HepG2 (cell line): ENCODE measurements around the gene COQ7. TPM values are rescaled to one million over a fixed set of nuclear protein-coding genes. Genes with fewer than 3 reads are reported as not detected.

Experiments
- CCAR2 ChIP-seq: fragments of 200-400 bp; formaldehyde crosslinking; optimal IDR thresholded peaks from 2 replicates; pipeline ENCODE3; 2018; ENCODE audit warnings: low read depth, mild to moderate bottlenecking, low read length, moderate library complexity
- CENPX ChIP-seq: sonication (generic); formaldehyde crosslinking; IDR thresholded peaks from 2 replicates; pipeline ENCODE4 v1.9.0; 2021; ENCODE audit warnings: mild to moderate bottlenecking, missing genetic modification reagents, moderate library complexity
- DBP ChIP-seq: sonication (generic); formaldehyde crosslinking; IDR thresholded peaks from 2 replicates; pipeline ENCODE4 v1.4.0; 2020; ENCODE audit warnings: missing genetic modification reagents; ENCODE audit errors: not compliant biosample characterization
- FIP1L1 ChIP-seq: fragments of 200-400 bp; formaldehyde crosslinking; IDR thresholded peaks from 2 replicates; pipeline ENCODE4 v1.6.1; 2018; ENCODE audit warnings: low read depth, mild to moderate bottlenecking, low read length, moderate library complexity, borderline replicate concordance; ENCODE audit not compliant: insufficient read depth
- HNF1B ChIP-seq: sonication (generic); formaldehyde crosslinking; IDR thresholded peaks from 2 replicates; pipeline ENCODE4 v1.5.1; 2020; ENCODE audit warnings: mild to moderate bottlenecking, moderate library complexity, missing genetic modification reagents
- KLF11 ChIP-seq: IDR thresholded peaks from 2 replicates; pipeline ENCODE4 v1.6.1; 2016; ENCODE audit warnings: missing compliant biosample characterization
- NCOR1 ChIP-seq: fragments of 200-600 bp; sonication (generic); IDR thresholded peaks from 2 replicates; pipeline ENCODE4 v1.7.0; 2017; ENCODE audit warnings: antibody characterized with exemption, low read length, borderline replicate concordance
- THAP7 ChIP-seq: sonication (generic); formaldehyde crosslinking; IDR thresholded peaks from 2 replicates; pipeline ENCODE4 v1.8.1; 2023; ENCODE audit warnings: mild to moderate bottlenecking, missing genetic modification reagents
- THRA ChIP-seq: sonication (generic); formaldehyde crosslinking; IDR thresholded peaks from 2 replicates; pipeline ENCODE4 v1.4.0; 2020; ENCODE audit warnings: missing genetic modification reagents, borderline replicate concordance
- ZBTB25 ChIP-seq: IDR thresholded peaks from 2 replicates; pipeline ENCODE4 v1.6.1; 2018; ENCODE audit warnings: missing genetic modification reagents
- ZBTB3 ChIP-seq: sonication (generic); formaldehyde crosslinking; IDR thresholded peaks from 2 replicates; pipeline ENCODE4 v1.4.0; 2020; ENCODE audit warnings: low read depth, mild to moderate bottlenecking, moderate library complexity, missing genetic modification reagents, borderline replicate concordance
- ZC3H13 ChIP-seq: sonication (generic); formaldehyde crosslinking; IDR thresholded peaks from 2 replicates; pipeline ENCODE4 v1.8.1; 2023; ENCODE audit warnings: mild to moderate bottlenecking, missing genetic modification reagents, moderate library complexity
- ZNF24 ChIP-seq: fragments of 450-650 bp; IDR thresholded peaks from 2 replicates; pipeline ENCODE4 v1.6.1; 2017; ENCODE audit warnings: antibody characterized with exemption, mild to moderate bottlenecking
- ZNF609 ChIP-seq: sonication (generic); formaldehyde crosslinking; IDR thresholded peaks from 2 replicates; pipeline ENCODE4 v1.4.0; 2020; ENCODE audit warnings: mild to moderate bottlenecking, missing genetic modification reagents, borderline replicate concordance
- polyA plus RNA-seq, 8 experiments: library from polyadenylated mRNA; depleted of rRNA in 3 of 8; stranded (reverse) in 7 of 8; unstranded in 1 of 8; fragments of >200 nt; fragmentation: Illumina TruSeq in 4 of 8; extraction: Trizol in 4 of 8; gene quantifications; 2 replicates each; pipeline versions ENCODE4 v1.2.1 to v1.2.3, GENCODE V29; 2011 to 2016; ENCODE audit warnings: low read depth in 4 of 8, missing spikeins in 1 of 8, mixed read lengths in 1 of 8; ENCODE audit not compliant: insufficient read depth in 1 of 8
- total RNA-seq, 5 experiments: library from RNA; depleted of rRNA; stranded (reverse); fragments of >200 nt; fragmentation: Illumina TruSeq; extraction: Trizol; gene quantifications; 2 replicates each; pipeline ENCODE4 v1.2.3, GENCODE V29; 2016; ENCODE audit warnings: low read depth in 1 of 5

Gene COQ7
- total and polyA plus RNA-seq, 2 of the 13 experiments (the other 11 are each of a cell fraction or from before 2014, with no cell fraction given), result 20.1 to 45.7 TPM

- TF ChIP-seq ZNF609 (CRISPR knock-in tag) (peak; percentile 74; the same call in 1 of the 2 replicates), THRA (CRISPR knock-in tag) (peak; percentile 94), FIP1L1 (no peak), DBP (CRISPR knock-in tag) (peak; percentile 86), ZBTB25 (peak; percentile 86; the same call in 1 of the 2 replicates), NCOR1 (no peak), ZC3H13 (peak; percentile 54; the same call in 1 of the 2 replicates), HNF1B (peak; percentile 91), CCAR2 (no peak), KLF11 (CRISPR knock-in tag) (peak; percentile 90), ZBTB3 (CRISPR knock-in tag) (peak; percentile 88), ZNF24 (peak; percentile 29; the same call in 1 of the 2 replicates), CENPX (CRISPR knock-in tag) (no peak), THAP7 (0 out of 2 replicates have a peak, but pooled peaks have one; percentile 85)
Observed at GRCh38 chr16:19086322-19087199, 19.1 kb downstream of the COQ7 start (continued).
